HCEC 1CT (cell line): ENCODE measurements around the gene GPR107.

ENCODE experiments used
- DNase-seq: peaks from one replicate; pipeline ENCODE4 v3.0.0-alpha.2; 2017

The GPR107 gene

DNA sequence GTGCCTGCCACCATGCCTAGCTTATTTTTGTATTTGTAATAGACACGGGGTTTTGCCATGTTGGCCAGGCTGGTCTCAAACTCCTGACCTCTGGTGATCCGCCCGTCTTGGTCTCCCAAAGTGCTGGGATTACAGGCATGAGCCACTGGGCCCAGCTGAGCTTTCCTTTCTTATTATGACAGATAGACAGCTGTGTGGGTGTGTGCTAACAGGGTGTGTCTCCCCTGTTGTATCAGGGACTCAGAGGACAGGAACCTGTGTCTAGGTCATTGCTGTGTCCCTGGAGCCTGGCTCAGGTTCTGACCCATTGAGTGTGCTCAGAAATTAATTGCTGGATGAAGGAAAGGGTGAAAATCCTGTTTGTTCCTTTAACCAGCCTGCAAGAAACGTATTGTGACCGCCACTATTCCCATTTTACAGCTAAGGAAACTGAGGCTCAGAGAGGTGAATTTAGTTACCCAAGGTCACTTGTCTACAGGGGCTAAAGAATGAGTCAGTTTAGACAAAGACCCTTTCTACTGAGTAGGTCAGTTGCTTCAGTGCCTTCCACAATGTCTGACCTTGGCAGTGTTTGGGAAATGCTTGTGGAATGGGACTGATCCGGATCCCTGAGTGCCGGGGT is 135.3 kb downstream of the GPR107 start:
- no peak for DNase-seq
